Uterus (tissue), 4 donors: ENCODE measurements around the gene CD28. TPM values are rescaled to one million over a fixed set of nuclear protein-coding genes. Genes with fewer than 3 reads are reported as not detected.
"Not testable (repeated sequence)": the region's sequence is repeated elsewhere in the genome, so short reads cannot be mapped to it uniquely, and the experiment has no call there.

Experiments used
- DNase-seq, 2 donors: peaks; one replicate each; pipeline ENCODE4 v3.0.0-alpha.2; 2019 to 2020
- H3K27ac ChIP-seq, 2 donors: fragments of 200-600 bp; sonication (generic); 1 replicate in 1 of 2; 2 replicates in 1 of 2; pipeline ENCODE4 v1.5.1; 2016 to 2018
- H3K27me3 ChIP-seq, 2 donors: fragments of 200-600 bp; sonication (generic); one replicate each; pipeline ENCODE4 v1.5.1; 2018 to 2019; ENCODE audit warnings: control low read depth in 1 of 2
- H3K36me3 ChIP-seq, 2 donors: fragments of 200-600 bp; sonication (generic); one replicate each; pipeline ENCODE4 v1.5.1; 2019; ENCODE audit warnings: control low read depth in 1 of 2
- H3K4me1 ChIP-seq, 2 donors: fragments of 200-600 bp; sonication (generic); one replicate each; pipeline ENCODE4 v1.5.1; 2018 to 2019; ENCODE audit warnings: control low read depth in 1 of 2
- H3K4me3 ChIP-seq, 2 donors: fragments of 200-600 bp; sonication (generic); 1 replicate in 1 of 2; 2 replicates in 1 of 2; pipeline ENCODE4 v1.5.1; 2018 to 2019; ENCODE audit warnings: mild to moderate bottlenecking in 1 of 2
- H3K9me3 ChIP-seq, 2 donors: fragments of 200-600 bp; sonication (generic); one replicate each; pipeline ENCODE4 v1.5.1; 2019; ENCODE audit warnings: control low read depth in 1 of 2
- POLR2A ChIP-seq, 2 donors: fragments of 450-650 bp; IDR thresholded peaks; one replicate each; pipeline ENCODE4 v1.6.1; 2016; ENCODE audit warnings: antibody characterized with exemption in 2 of 2, mild to moderate bottlenecking in 1 of 2, moderate library complexity in 1 of 2
- intact Hi-C: fragments of 100-400 bp; cut with DNase I; formaldehyde crosslinking; loops from one replicate; pipeline ENCODE4 v1.15.1; 2023; ENCODE audit warnings: low total_unique reads
- total RNA-seq, 4 donors: library from RNA; depleted of rRNA in 3 of 4; stranded (reverse); fragments of >200 nt in 3 of 4; gene quantifications; one replicate each; pipeline versions ENCODE4 v1.1.0 to v1.2.4, GENCODE V29; 2014 to 2023
- TF ChIP-seq, protein P1 (sequence below), 4 experiments: fragments of 200-600 bp in 2 of 4; fragments of 450-650 bp in 2 of 4; sonication (generic) in 2 of 4; IDR thresholded peaks; one replicate each; pipeline ENCODE4 v1.5.1; 2016 to 2019; ENCODE audit warnings: antibody characterized with exemption in 4 of 4, mild to moderate bottlenecking in 2 of 4, moderate library complexity in 1 of 4
- donor health status: DM: yes; HTN: yes; CAD: no.

The CD28 gene
- total RNA-seq, 4 donors from 2014 or later: 0.49 to 7.4 (median 1.5) TPM; not detected in 1

DNA sequence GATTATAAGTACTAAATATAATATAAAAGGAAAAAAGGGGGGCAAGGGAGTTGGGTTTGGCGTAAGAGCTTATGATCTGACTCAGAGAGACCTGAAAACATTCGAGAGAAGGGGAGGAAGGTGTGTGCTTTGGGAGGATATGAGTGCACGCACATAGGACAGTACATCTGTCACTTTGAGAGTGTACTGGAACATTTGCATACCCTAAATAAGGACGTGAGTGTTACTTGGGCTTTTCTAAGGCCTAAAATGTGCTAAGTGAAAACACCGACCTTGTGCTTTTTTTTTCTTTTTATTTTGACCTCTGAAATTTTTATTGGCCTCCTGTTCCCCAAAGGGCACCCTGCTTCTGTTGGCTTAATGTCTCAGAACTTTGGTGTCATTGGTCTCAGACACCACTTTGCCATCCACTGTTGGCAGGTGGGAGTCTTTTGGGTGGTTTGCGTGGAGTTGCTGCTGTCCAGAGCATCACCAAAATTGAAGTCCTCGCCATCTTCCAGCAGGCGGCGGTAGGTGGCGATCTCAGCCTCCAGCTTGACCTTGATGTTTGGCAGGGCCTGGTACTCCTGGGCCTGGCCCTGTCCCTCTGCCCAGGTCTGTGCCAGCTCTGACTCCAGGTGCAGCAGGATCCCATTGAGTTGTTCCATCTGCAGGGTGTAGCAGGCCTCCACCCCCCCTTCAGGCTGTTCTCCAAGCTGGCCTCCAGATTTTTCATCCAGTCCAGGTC is 57.7 kb downstream of the CD28 start:
- Histone ChIP-seq H3K4me3 (no peak overlapping the region), H3K27ac (no peak overlapping the region), H3K27me3 (no peaks in the 10 kb centered on the region), H3K4me1 (no peaks in the 10 kb centered on the region), H3K36me3 (no peaks in the 10 kb centered on the region), H3K9me3 (no peaks in the 10 kb centered on the region)
- no peak for DNase-seq
- intact Hi-C loops: no loop called here
- TF ChIP-seq, protein P1, sequence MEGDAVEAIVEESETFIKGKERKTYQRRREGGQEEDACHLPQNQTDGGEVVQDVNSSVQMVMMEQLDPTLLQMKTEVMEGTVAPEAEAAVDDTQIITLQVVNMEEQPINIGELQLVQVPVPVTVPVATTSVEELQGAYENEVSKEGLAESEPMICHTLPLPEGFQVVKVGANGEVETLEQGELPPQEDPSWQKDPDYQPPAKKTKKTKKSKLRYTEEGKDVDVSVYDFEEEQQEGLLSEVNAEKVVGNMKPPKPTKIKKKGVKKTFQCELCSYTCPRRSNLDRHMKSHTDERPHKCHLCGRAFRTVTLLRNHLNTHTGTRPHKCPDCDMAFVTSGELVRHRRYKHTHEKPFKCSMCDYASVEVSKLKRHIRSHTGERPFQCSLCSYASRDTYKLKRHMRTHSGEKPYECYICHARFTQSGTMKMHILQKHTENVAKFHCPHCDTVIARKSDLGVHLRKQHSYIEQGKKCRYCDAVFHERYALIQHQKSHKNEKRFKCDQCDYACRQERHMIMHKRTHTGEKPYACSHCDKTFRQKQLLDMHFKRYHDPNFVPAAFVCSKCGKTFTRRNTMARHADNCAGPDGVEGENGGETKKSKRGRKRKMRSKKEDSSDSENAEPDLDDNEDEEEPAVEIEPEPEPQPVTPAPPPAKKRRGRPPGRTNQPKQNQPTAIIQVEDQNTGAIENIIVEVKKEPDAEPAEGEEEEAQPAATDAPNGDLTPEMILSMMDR (IDR thresholded peaks at IDR 0.05): no peak
- no peak for TF ChIP-seq POLR2A (IDR thresholded peaks at IDR 0.05)

DNA sequence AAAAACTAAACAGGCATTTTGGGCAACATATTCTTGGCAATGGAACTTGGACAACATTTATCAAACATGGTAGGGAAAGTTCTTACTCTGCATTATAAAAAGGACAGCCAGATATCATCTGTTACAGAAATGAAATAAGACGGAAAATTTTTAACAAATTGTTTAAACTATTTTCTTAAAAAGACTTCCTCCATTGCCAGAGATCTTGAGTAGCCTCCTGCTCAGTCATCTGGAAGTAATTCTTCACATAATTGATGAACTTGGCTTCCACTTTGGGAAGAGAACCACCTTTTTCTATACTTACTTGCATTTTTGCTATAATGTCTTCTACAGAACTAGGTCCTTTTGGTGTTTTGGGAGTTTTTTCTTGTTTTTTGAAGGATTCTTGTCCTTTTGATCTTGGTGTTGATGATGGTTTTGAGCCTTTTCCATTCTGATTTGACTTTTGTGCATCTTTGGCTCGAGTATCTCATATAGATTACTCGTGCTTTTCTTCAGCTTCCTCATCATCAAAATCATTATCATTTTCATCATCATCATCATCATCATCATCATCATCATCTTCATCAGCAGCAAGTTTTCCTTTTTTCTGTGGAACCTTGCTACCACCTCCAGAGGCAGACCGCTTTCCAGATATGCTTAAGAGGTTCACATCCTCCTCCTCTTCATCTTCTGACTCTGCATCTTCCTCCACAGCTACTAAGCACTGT is 66.2 kb downstream of the CD28 start:
- TF ChIP-seq, protein P1 (IDR thresholded peaks at IDR 0.05): no peak
- no peak for TF ChIP-seq POLR2A (IDR thresholded peaks at IDR 0.05)
- Histone ChIP-seq H3K4me1 (no peaks in the 10 kb centered on the region), H3K9me3 (no peaks in the 10 kb centered on the region), H3K36me3 (no peaks in the 10 kb centered on the region), H3K27ac (no peak overlapping the region), H3K4me3 (no peak overlapping the region), H3K27me3 (no peaks in the 10 kb centered on the region)
- DNase-seq: no peak
- intact Hi-C loops: no loop called here

DNA sequence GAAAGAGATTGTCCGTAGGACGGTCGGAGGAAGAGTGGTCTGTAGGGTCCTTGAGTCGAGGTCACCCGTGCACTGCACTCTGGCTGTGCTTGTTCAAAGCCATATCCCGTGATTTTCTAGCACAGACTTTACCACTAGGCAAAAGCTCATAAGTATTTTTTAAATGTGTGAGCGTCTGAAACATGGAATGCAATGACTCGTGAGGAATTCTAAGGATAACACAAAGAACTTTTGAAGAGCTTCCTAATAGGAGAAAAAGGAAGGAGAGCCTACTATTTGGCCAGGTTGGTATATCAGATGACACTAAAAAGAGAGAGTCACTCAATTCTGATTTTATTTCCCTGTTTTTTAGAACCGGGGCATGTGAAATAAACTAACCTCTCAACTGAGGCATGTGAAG is 68.3 kb downstream of the CD28 start:
- H3K4me3 ChIP-seq: no peak overlapping the region
- DNase-seq: no peak
- intact Hi-C loops: no loop called here
- no peaks in the 10 kb centered on the region for H3K27me3 ChIP-seq
- no peaks in the 10 kb centered on the region for H3K9me3 ChIP-seq
- no peaks in the 10 kb centered on the region for H3K36me3 ChIP-seq
- H3K27ac ChIP-seq: no peak overlapping the region
- TF ChIP-seq, protein P1 (IDR thresholded peaks at IDR 0.05): no peak
- TF ChIP-seq POLR2A (IDR thresholded peaks at IDR 0.05): no peak
- H3K4me1 ChIP-seq: no peaks in the 10 kb centered on the region

DNA sequence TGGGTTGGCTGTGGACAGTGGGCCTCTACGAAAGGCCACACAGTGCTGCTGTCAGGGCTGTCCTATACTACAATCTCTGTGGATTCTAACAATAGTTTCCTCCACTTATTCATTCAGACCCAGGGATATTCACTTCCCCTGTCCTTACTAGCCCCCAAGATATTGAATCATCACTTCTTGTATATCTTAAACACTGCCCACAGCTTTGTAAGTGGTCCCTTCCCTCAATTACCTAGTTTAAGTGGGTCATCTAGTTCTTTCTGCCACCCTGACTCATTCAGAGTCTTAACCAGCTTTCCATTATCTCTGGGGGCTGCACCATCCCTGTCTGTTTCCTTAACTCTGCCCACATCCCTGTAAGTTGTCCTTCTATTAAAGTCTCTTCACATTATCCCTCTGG is 69.2 kb downstream of the CD28 start:
- no peaks in the 10 kb centered on the region for H3K4me1 ChIP-seq
- H3K27ac ChIP-seq: no peak overlapping the region
- intact Hi-C loops: no loop called here
- H3K9me3 ChIP-seq: no peaks in the 10 kb centered on the region
- DNase-seq: no peak
- no peaks in the 10 kb centered on the region for H3K27me3 ChIP-seq
- no peak overlapping the region for H3K4me3 ChIP-seq
- TF ChIP-seq, protein P1 (IDR thresholded peaks at IDR 0.05): no peak
- TF ChIP-seq POLR2A (IDR thresholded peaks at IDR 0.05): no peak
- H3K36me3 ChIP-seq: no peaks in the 10 kb centered on the region

DNA sequence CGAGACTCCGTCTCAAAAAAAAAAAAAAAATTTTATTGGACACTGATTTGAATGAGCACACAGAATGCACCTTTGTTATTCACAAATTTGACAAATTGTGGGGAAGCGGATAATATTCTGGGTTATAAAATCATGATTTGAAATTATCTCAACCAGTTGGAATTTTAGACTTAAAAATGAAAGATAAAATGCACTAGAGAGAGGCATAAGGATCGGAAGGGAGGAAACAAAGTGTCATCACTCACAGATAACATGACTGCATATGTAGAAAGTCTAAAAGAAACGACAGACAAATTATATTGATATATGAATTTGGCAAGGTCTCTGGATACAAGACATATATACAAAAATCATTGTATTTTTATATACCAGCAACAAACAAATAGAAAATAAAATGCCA is 70.6 kb downstream of the CD28 start:
- Histone ChIP-seq H3K4me3 (no peak overlapping the region), H3K9me3 (no peaks in the 10 kb centered on the region), H3K27me3 (no peaks in the 10 kb centered on the region), H3K4me1 (no peaks in the 10 kb centered on the region), H3K36me3 (no peaks in the 10 kb centered on the region), H3K27ac (no peak overlapping the region)
- DNase-seq: no peak
- intact Hi-C loops: no loop called here
- TF ChIP-seq, protein P1 (IDR thresholded peaks at IDR 0.05): no peak
- no peak for TF ChIP-seq POLR2A (IDR thresholded peaks at IDR 0.05)

DNA sequence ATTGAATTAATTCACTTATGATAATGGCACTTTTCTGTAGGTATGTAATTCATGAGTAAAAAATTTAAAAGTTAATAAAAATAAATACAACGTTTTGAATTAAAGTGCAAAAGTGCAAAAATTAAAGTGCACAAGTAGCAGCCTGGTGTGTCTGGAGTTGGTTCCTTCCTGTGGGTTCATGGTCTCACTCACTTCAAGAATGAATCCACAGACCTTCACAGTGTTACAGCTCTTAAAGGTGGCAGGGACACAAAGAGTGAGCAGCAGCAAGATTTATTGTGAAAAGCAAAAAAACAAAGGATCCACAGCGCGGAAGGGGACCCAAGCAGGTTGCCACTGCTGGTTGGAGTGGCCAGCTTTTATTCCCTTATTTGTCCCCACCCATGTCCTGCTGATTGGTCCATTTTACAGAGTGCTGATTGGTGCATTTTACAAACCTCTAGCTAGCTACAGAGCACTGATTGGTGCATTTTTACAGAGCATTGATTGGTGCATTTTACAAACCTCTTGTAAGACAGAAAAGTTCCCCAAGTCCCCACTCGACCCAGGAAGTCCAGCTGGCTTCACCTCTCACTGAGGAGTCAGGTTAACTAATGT is 73.1 kb downstream of the CD28 start:
- H3K4me1 ChIP-seq, H3K36me3 ChIP-seq, DNase-seq, intact Hi-C loops, H3K4me3 ChIP-seq, H3K27me3 ChIP-seq, H3K27ac ChIP-seq, H3K9me3 ChIP-seq: not testable (repeated sequence)
